ENCODE results near the gene ZFAND2B.

GRCh38 chr2:219207884-219208740, 1.5 kb downstream of the ZFAND2B start:
- TF ChIP-seq POLR2A (IDR thresholded peaks at IDR 0.05) (no peak), CTCF (IDR thresholded peaks at IDR 0.05) (no peak), POLR2AphosphoS5 (IDR thresholded peaks at IDR 0.05) (peak; percentile 38), EP300 (IDR thresholded peaks at IDR 0.05) (no peak)

Data from gastroesophageal sphincter (tissue), 3 donors.